NCI-H345 treated with DMSO at 0.1 percent for 48 hours (cell line): ENCODE data around the gene SELENOV.

Experiments
- DNase-seq: peaks from one replicate; lab custom pipeline; 2025; ENCODE audit not compliant: unreplicated experiment; lab: John Stamatoyannopoulos, UW

Gene SELENOV

GRCh38 chr19:39492225-39492624 is 22.7 kb upstream of the SELENOV start:
- DNase-seq: no peak

GRCh38 chr19:39492788-39493187 is 22.2 kb upstream of the SELENOV start:
- no peak for DNase-seq

GRCh38 chr19:39494661-39495060 is 20.3 kb upstream of the SELENOV start:
- DNase-seq: no peak

GRCh38 chr19:39496063-39496462 is 18.9 kb upstream of the SELENOV start:
- DNase-seq: no peak

- no peak for DNase-seq
These were observed 17.3 kb upstream of the SELENOV start for GRCh38 chr19:39497701-39497995.

GRCh38 chr19:39497996-39498797 is 16.7 kb upstream of the SELENOV start:
- DNase-seq: peak; percentile 95

- peak; percentile 90 for DNase-seq
These were observed 15.9 kb upstream of the SELENOV start, which contains the start of gene DLL3 for GRCh38 chr19:39498798-39499642. DLL3 (plus strand) TSS chr19:39498947; CDS start chr19:39498975, 28 bp downstream.

- no peak for DNase-seq
These were observed 15.0 kb upstream of the SELENOV start for GRCh38 chr19:39499932-39500331.

GRCh38 chr19:39500543-39500942 is 14.4 kb upstream of the SELENOV start:
- no peak for DNase-seq

- DNase-seq: no peak
These were observed 13.6 kb upstream of the SELENOV start for GRCh38 chr19:39501340-39501739.

- no peak for DNase-seq
These were observed 12.1 kb upstream of the SELENOV start for GRCh38 chr19:39502640-39503417.

GRCh38 chr19:39506598-39506943 is 8.4 kb upstream of the SELENOV start:
- DNase-seq: no peak

GRCh38 chr19:39506944-39507714 is 7.8 kb upstream of the SELENOV start:
- peak; percentile 69 for DNase-seq

GRCh38 chr19:39507715-39508364 is 7.1 kb upstream of the SELENOV start:
- DNase-seq: no peak

- DNase-seq: no peak
These were observed 6.3 kb upstream of the SELENOV start for GRCh38 chr19:39508629-39509028.

- DNase-seq: no peak
These were observed 5.7 kb upstream of the SELENOV start for GRCh38 chr19:39509233-39509632.

GRCh38 chr19:39512988-39513387 is 2.0 kb upstream of the SELENOV start:
- DNase-seq: no peak

- no peak for DNase-seq
These were observed 732 bp downstream of the SELENOV start for GRCh38 chr19:39515551-39516191.

GRCh38 chr19:39516270-39516669 is 1.3 kb downstream of the SELENOV start:
- DNase-seq: no peak

- DNase-seq: no peak
These were observed 2.5 kb downstream of the SELENOV start for GRCh38 chr19:39517432-39517831.
